GM19372 (cell line): ENCODE measurements around the gene KRT82.

Experiments
- ATAC-seq: cut with Tn5 transposase; IDR thresholded peaks from one replicate; pipeline ENCODE4 v1.9.1; 2021; ENCODE audit warnings: mild to moderate bottlenecking, low read depth, moderate library complexity; ENCODE audit not compliant: unreplicated experiment

KRT82 gene

GRCh38 chr12:52389313-52390207, 16.6 kb downstream of the KRT82 start:
- ATAC-seq = no peak

GRCh38 chr12:52387859-52388258, 18.3 kb downstream of the KRT82 start:
- no peak for ATAC-seq

GRCh38 chr12:52385226-52385702, 20.9 kb downstream of the KRT82 start, which contains the start of gene KRT84:
TSS of gene KRT84 (minus strand) at chr12:52385652. CDS start at chr12:52385585, 67 bp downstream.
- ATAC-seq = no peak

- no peak for ATAC-seq
Observed at GRCh38 chr12:52383331-52383730, 22.8 kb downstream of the KRT82 start.

- ATAC-seq = no peak
Observed at GRCh38 chr12:52382854-52383253, 23.3 kb downstream of the KRT82 start.

- ATAC-seq = no peak
Observed at GRCh38 chr12:52381206-52381605, 24.9 kb downstream of the KRT82 start.

GRCh38 chr12:52380271-52380694, 25.9 kb downstream of the KRT82 start:
- ATAC-seq = no peak

GRCh38 chr12:52379536-52379935, 26.6 kb downstream of the KRT82 start:
- ATAC-seq = no peak

- ATAC-seq = no peak
Observed at GRCh38 chr12:52378091-52378490, 28.0 kb downstream of the KRT82 start.

GRCh38 chr12:52377266-52377665, 28.9 kb downstream of the KRT82 start:
- no peak for ATAC-seq

- no peak for ATAC-seq
Observed at GRCh38 chr12:52372216-52373154, 33.6 kb downstream of the KRT82 start.

- ATAC-seq = no peak
Observed at GRCh38 chr12:52371716-52372115, 34.4 kb downstream of the KRT82 start.

- ATAC-seq = no peak
Observed at GRCh38 chr12:52370926-52371608, 35.1 kb downstream of the KRT82 start.

GRCh38 chr12:52369809-52370208, 36.3 kb downstream of the KRT82 start:
- no peak for ATAC-seq

- no peak for ATAC-seq
Observed at GRCh38 chr12:52369211-52369610, 36.9 kb downstream of the KRT82 start.

GRCh38 chr12:52368508-52368907, 37.6 kb downstream of the KRT82 start:
- no peak for ATAC-seq

- ATAC-seq = no peak
Observed at GRCh38 chr12:52367876-52368275, 38.3 kb downstream of the KRT82 start.

GRCh38 chr12:52366738-52367485, 39.2 kb downstream of the KRT82 start, which contains the start of gene KRT85:
TSS of gene KRT85 (minus strand) at chr12:52367481. CDS start at chr12:52367405, 76 bp downstream.
- no peak for ATAC-seq

GRCh38 chr12:52364901-52365489, 41.1 kb downstream of the KRT82 start:
- ATAC-seq = no peak
